Immature natural killer cell (primary cell): ENCODE measurements around the gene CTNNA2. TPM values are rescaled to one million over a fixed set of nuclear protein-coding genes. Genes with fewer than 3 reads are reported as not detected.

Source experiments
- DNase-seq, 3 donors: peaks; one replicate each; pipeline ENCODE4 v3.0.0; 2022; ENCODE audit warnings: mixed read lengths in 1 of 3
- H3K27ac Mint-ChIP-seq, 6 donors: one replicate each; pipeline ENCODE4 v1.8.0; 2020; ENCODE audit warnings: mixed read lengths in 6 of 6, mild to moderate bottlenecking in 5 of 6, inconsistent platforms in 4 of 6, moderate library complexity in 3 of 6
- H3K27me3 Mint-ChIP-seq, 3 donors: one replicate each; pipeline ENCODE4 v1.8.0; 2020 to 2021; ENCODE audit warnings: low read depth in 3 of 3, mild to moderate bottlenecking in 3 of 3, mixed read lengths in 3 of 3, moderate library complexity in 3 of 3, inconsistent platforms in 1 of 3
- H3K36me3 Mint-ChIP-seq, 3 donors: one replicate each; pipeline ENCODE4 v1.8.0; 2020; ENCODE audit warnings: mixed read lengths in 3 of 3, inconsistent platforms in 2 of 3, mild to moderate bottlenecking in 2 of 3
- H3K4me1 Mint-ChIP-seq, 2 donors: one replicate each; pipeline ENCODE4 v1.8.0; 2020; ENCODE audit warnings: inconsistent platforms in 2 of 2, mild to moderate bottlenecking in 2 of 2, mixed read lengths in 2 of 2, moderate library complexity in 1 of 2
- H3K4me3 Mint-ChIP-seq, 5 donors: one replicate each; pipeline ENCODE4 v1.8.0; 2020; ENCODE audit warnings: mild to moderate bottlenecking in 5 of 5, mixed read lengths in 5 of 5, inconsistent platforms in 3 of 5, moderate library complexity in 3 of 5
- H3K9me3 Mint-ChIP-seq, 6 donors: one replicate each; pipeline ENCODE4 v1.8.0; 2020; ENCODE audit warnings: mild to moderate bottlenecking in 6 of 6, mixed read lengths in 6 of 6, inconsistent platforms in 4 of 6, moderate library complexity in 3 of 6
- polyA plus RNA-seq, 3 donors: library from polyadenylated mRNA; unstranded; fragments of 300-500 nt; fragmentation: Illumina TruSeq; gene quantifications; one replicate each; pipeline ENCODE4 v1.2.3, GENCODE V29; 2021

CTNNA2 gene
- polyA plus RNA-seq, 3 donors from 2014 or later: not detected

DNA sequence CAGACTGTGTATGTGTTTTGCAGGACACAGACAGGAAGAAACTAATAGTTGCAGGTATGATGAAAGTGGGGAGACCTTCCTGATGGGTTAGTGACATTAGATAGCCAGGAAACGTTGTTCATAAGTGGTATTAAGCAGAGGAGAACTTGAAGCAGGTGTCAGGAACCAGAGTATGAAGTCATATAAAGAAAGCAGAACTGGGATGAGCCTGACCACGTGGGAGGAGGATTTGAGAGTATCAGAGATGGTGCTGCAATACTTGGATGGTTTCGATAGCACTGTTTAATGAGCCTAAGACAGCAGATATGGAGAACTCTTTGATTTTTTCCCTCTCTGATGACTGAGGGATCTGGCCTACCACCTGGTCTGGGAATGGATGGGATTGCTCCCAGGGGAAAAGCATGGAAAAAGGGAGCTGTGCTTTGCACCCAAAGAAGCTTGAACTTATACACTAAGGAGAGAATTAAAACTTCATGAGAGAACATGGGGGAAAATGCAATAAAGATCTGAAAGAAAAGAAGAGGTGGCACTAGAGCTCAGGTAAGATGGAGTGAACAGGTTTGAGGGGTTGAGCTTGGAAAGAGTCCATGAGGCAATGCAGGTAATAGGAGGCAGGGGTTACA lies 1017.7 kb downstream of the CTNNA2 start:
- no peak for DNase-seq
- Mint-ChIP-seq H3K27me3 (peaks cover 0 to 4% (median 0%) of the 10 kb centered on the region in 3 donors), H3K4me1 (no peaks in the 10 kb centered on the region), H3K4me3 (no peak overlapping the region), H3K36me3 (no peaks in the 10 kb centered on the region), H3K27ac (no peak overlapping the region), H3K9me3 (peaks cover 5 to 49% (median 12%) of the 10 kb centered on the region in 6 donors)

DNA sequence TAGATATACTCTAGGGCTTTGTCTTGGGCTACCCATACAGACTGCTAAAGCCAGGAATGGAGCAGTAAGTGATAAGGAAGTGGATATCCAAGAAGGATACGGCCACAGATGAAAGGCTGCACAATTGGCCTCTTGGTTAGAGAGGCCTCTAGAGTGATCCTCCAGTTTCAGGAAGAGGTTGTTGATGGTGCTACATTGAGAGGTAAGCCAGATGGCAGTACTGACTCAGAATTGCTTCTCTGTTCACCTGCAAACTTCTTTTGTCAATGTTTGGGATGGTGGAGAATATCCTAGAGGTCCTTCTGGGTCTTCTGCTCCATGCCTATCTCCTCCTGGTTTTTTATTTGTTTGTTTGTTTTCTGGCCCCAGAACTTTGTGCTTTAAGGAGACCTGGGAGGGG lies 1018.5 kb downstream of the CTNNA2 start:
- Mint-ChIP-seq H3K4me3 (no peak overlapping the region), H3K9me3 (peaks cover 5 to 47% (median 12%) of the 10 kb centered on the region in 6 donors), H3K27ac (no peak overlapping the region), H3K36me3 (no peaks in the 10 kb centered on the region), H3K4me1 (no peaks in the 10 kb centered on the region), H3K27me3 (peaks cover 0 to 4% (median 0%) of the 10 kb centered on the region in 3 donors)
- no peak for DNase-seq

DNA sequence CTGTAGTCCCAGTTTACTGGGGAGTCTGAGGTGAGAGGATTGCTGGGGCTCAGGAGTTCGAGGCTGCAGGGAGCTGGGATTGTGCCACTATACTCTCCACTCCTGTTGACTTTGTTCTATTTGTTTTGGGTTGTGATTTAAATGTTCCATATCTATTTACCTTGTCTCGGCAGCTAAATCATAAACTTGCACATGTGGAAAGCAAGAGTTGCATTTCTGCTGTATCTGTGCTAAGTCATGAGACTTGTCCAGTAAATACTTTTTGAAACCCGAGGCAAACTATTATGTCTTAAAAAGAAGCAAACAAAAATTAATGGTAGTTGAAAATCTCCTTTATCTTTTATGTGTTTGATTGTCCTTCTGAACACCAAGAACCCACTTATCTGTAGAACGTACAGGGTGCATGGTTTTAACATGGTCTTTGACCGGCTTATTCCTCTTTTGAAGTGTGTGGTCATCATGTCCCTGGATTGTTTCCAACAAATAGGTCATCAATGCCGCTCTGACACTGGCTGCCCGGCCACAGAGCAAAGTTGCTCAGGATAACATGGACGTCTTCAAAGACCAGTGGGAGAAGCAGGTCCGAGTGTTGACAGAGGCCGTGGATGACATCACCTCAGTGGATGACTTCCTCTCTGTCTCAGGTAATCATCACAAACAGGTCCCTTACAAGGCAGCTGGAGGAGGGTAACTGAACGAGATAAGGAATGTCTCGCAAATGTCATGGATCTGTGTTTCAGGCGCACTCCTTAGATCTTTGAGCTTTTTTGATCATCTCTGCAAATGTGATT lies 1032.8 kb downstream of the CTNNA2 start:
- Mint-ChIP-seq H3K4me3 (no peak overlapping the region), H3K27me3 (peaks cover 0 to 2% (median 0%) of the 10 kb centered on the region in 3 donors)

DNA sequence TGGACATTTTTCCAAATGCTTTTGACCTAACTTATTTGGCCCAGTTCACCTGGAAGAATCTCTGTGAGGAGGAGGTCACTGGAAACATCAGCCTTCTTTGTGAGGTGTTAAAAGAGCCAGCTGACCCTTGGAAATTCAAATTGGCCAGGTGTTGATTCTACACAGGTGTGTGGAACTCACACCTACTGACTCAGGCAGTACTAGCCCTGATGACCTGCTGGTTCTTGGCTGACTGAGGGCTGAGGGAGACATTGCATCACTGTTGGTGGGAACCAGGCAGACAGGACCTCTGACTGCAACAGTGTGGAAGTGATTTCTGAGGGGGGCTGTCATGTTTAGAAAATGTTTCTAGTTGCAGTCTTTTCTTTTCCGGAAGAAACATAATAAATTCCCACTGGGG lies 1033.9 kb downstream of the CTNNA2 start:
- peaks cover 7 to 67% (median 21%) of the 10 kb centered on the region in 6 donors for H3K9me3 Mint-ChIP-seq

More for the DNA sequence above, 1032.8 kb downstream of the CTNNA2 start:
- H3K27ac Mint-ChIP-seq: no peak overlapping the region
- peaks cover 7 to 69% (median 18%) of the 10 kb centered on the region in 6 donors for H3K9me3 Mint-ChIP-seq
- no peak for DNase-seq
- H3K36me3 Mint-ChIP-seq: peaks cover 0 to 3% (median 0%) of the 10 kb centered on the region in 3 donors
- H3K4me1 Mint-ChIP-seq: no peaks in the 10 kb centered on the region

DNA sequence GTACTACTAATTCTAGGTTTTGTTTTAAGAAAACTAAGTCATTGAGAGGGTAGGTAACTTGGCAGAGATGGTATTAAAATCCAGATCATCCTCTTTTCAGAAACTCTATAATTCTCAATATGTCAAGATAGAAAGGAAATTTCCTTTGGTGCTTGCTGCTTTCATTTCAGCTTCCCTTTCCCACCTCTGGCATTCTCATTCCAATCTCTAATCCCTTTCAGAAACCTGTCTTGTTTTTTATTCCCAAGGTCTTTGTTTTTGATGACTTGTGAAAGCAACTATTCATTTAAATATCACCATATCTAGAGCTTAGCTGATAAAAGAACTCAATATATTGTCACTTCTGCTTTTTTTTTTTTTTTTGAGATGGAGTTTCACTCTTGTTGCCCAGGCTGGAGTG lies 1034.5 kb downstream of the CTNNA2 start:
- peaks cover 7 to 65% (median 21%) of the 10 kb centered on the region in 6 donors for H3K9me3 Mint-ChIP-seq
- peaks cover 0 to 2% (median 0%) of the 10 kb centered on the region in 3 donors for H3K27me3 Mint-ChIP-seq
- H3K4me3 Mint-ChIP-seq: no peak overlapping the region
- H3K36me3 Mint-ChIP-seq: peaks cover 0 to 3% (median 0%) of the 10 kb centered on the region in 3 donors
- no peaks in the 10 kb centered on the region for H3K4me1 Mint-ChIP-seq
- DNase-seq: no peak
- no peak overlapping the region for H3K27ac Mint-ChIP-seq

More for the DNA sequence above, 1033.9 kb downstream of the CTNNA2 start:
- Mint-ChIP-seq H3K27ac (no peak overlapping the region), H3K4me3 (no peak overlapping the region), H3K27me3 (peaks cover 0 to 2% (median 0%) of the 10 kb centered on the region in 3 donors), H3K4me1 (no peaks in the 10 kb centered on the region), H3K36me3 (peaks cover 0 to 3% (median 0%) of the 10 kb centered on the region in 3 donors)
- DNase-seq: no peak

DNA sequence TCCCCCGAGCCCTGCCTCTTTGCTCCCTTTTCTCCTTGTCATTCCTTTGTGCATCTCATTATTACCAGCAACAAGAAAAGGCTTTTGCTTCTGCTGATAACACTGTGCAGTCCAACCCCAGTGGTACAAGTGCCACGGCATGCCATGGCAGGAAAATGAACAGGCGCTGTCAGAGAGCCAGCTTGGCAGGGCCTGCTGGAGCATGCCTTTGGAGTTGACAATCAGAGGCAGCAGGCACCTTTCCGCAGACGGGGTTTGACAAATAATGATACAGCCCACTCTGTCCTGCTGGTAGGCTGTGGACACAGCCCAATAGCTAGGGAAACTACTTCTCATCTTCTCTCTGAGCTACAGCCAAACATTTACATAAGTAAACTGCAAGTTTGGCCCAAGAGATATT lies 1035.6 kb downstream of the CTNNA2 start:
- no peak for DNase-seq
- Mint-ChIP-seq H3K9me3 (peaks cover 8 to 63% (median 21%) of the 10 kb centered on the region in 6 donors), H3K4me1 (no peaks in the 10 kb centered on the region), H3K36me3 (peaks cover 0 to 3% (median 0%) of the 10 kb centered on the region in 3 donors), H3K27ac (no peak overlapping the region), H3K27me3 (peaks cover 0 to 2% (median 0%) of the 10 kb centered on the region in 3 donors), H3K4me3 (no peak overlapping the region)

DNA sequence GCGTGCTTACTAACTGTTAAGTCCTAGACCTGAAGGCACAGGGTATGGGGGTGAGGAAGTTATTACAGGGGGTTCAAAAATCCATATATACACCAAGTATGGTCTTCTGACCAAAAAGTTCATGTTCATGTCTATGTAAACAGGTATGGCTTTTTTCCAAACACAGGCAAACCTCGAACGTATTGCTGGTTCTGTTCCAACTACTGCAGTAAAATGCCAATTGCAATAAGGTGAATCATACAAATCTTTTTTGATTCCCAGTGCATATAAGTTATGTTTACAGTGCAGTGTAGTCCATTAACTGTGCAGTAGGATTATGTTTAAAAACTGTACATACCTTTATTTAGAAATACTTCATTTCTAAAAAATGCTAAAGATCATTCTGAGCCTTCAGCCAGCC lies 1037.0 kb downstream of the CTNNA2 start:
- no peak overlapping the region for H3K4me3 Mint-ChIP-seq
- H3K9me3 Mint-ChIP-seq: peaks cover 10 to 62% (median 19%) of the 10 kb centered on the region in 6 donors
- no peak overlapping the region for H3K27ac Mint-ChIP-seq
- no peak for DNase-seq
- no peaks in the 10 kb centered on the region for H3K4me1 Mint-ChIP-seq
- H3K27me3 Mint-ChIP-seq: peaks cover 0 to 2% (median 0%) of the 10 kb centered on the region in 3 donors
- peaks cover 0 to 3% (median 0%) of the 10 kb centered on the region in 3 donors for H3K36me3 Mint-ChIP-seq

DNA sequence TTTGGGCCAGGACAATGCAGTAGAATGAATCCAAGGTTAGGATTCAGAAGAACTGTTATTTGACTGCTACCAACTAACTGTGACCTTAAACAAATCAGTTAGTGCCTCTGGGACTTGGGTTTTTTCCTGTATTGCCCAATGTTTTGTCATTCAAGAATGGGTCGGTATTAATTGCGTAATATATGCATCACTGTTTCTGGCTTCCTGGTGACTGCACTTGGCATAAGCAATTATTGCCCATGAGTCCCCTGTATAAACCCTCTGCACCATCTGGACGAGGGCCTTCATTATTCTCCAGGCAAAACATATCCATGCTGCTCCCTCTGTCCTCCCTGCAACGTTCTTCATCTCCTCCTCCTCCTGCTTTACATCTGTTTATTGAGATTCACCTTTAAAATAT lies 1047.5 kb downstream of the CTNNA2 start:
- Mint-ChIP-seq H3K36me3 (no peaks in the 10 kb centered on the region), H3K4me1 (no peaks in the 10 kb centered on the region), H3K27ac (no peak overlapping the region), H3K4me3 (no peak overlapping the region), H3K9me3 (peaks cover 11 to 55% (median 25%) of the 10 kb centered on the region in 6 donors), H3K27me3 (no peaks in the 10 kb centered on the region)
- DNase-seq: no peak

DNA sequence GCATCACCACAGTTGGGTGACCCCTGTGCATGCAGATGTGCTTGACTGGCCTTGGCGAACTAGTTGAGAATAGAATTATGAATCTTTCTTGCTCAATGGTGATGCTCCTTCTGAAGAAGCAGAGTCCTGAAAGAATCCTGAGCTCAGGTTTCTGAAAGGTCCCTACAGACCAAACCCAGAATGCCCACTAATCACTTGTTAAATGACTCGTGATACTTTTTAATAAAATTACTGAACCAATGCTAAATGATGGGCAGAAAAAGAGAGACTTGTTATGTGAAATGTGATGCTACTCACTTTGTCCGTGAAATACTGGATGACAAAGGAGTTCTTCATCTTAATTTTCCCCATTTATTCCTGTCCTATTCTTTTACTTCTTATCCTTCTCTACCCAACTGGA lies 1055.2 kb downstream of the CTNNA2 start:
- Mint-ChIP-seq H3K4me1 (no peaks in the 10 kb centered on the region), H3K9me3 (peaks cover 2 to 50% (median 28%) of the 10 kb centered on the region in 6 donors), H3K27me3 (peaks cover 0 to 2% (median 0%) of the 10 kb centered on the region in 3 donors), H3K4me3 (no peak overlapping the region), H3K36me3 (no peaks in the 10 kb centered on the region), H3K27ac (no peak overlapping the region)
- no peak for DNase-seq

DNA sequence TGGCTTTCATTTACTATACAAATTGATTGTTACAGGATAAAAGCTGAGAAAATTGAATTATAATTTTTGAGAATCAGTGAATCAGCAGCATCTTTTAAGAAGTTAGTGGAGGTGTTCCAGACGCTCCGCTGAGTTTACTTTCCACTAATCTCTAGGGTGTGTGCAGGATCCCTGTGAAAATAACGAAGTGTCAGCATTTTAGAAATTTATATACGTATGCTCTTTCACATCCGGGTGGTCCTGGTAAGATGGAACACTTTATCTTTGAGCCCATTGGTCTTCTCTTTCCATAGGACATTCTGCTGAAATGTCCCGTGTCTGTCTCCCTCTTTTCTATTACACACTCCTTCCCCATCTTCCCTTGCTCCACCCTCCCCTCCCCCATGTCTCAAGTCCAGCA lies 1060.3 kb downstream of the CTNNA2 start:
- no peak overlapping the region for H3K27ac Mint-ChIP-seq
- no peaks in the 10 kb centered on the region for H3K36me3 Mint-ChIP-seq
- H3K4me1 Mint-ChIP-seq: no peaks in the 10 kb centered on the region
- H3K4me3 Mint-ChIP-seq: no peak overlapping the region
- no peak for DNase-seq
- peaks cover 12 to 63% (median 28%) of the 10 kb centered on the region in 6 donors for H3K9me3 Mint-ChIP-seq
- H3K27me3 Mint-ChIP-seq: peaks cover 0 to 3% (median 0%) of the 10 kb centered on the region in 3 donors

DNA sequence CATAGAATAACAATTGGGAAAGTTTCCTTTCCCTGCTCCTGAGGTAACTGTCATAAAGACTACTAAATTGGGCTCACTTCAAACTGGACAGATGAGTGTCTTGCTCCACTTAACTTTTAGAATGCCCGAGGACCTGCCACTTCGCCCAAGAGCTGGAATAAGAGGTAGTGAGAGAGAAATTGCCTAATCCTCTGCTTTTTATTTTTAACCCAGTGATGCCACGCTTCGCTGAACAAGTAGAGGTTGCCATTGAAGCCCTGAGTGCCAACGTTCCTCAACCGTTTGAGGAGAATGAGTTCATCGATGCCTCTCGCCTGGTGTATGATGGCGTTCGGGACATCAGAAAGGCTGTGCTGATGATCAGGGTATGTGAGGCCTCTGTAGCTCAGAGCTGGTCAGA lies 1061.1 kb downstream of the CTNNA2 start:
- peaks cover 12 to 64% (median 27%) of the 10 kb centered on the region in 6 donors for H3K9me3 Mint-ChIP-seq
- no peak overlapping the region for H3K27ac Mint-ChIP-seq

DNA sequence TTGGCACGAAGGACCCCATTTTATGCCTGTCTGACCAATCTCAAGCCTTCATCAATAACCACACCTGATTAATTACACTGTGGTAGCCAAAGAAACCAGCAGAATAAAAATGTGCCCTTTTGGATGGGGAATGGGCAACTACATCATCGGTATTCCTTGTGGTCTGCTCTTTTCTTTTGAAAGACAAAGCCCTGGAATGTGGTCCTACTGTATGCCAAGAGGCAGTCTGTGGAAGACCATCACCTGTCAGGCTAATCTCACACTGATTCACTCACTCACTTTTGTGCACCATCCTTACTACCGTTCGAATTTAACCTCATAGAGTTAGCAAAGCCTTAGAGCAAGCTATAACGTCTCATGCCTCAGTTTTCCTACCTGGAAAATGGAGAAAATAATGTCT lies 1066.9 kb downstream of the CTNNA2 start:
- peaks cover 8 to 73% (median 19%) of the 10 kb centered on the region in 6 donors for H3K9me3 Mint-ChIP-seq
- H3K4me1 Mint-ChIP-seq: no peaks in the 10 kb centered on the region
- H3K27me3 Mint-ChIP-seq: peaks cover 0 to 1% (median 0%) of the 10 kb centered on the region in 3 donors
- no peak overlapping the region for H3K27ac Mint-ChIP-seq
- DNase-seq: no peak
- no peak overlapping the region for H3K4me3 Mint-ChIP-seq
- no peaks in the 10 kb centered on the region for H3K36me3 Mint-ChIP-seq

More for the DNA sequence above, 1061.1 kb downstream of the CTNNA2 start:
- H3K4me1 Mint-ChIP-seq: no peaks in the 10 kb centered on the region
- H3K36me3 Mint-ChIP-seq: no peaks in the 10 kb centered on the region
- H3K4me3 Mint-ChIP-seq: no peak overlapping the region
- DNase-seq: no peak
- peaks cover 0 to 3% (median 0%) of the 10 kb centered on the region in 3 donors for H3K27me3 Mint-ChIP-seq

DNA sequence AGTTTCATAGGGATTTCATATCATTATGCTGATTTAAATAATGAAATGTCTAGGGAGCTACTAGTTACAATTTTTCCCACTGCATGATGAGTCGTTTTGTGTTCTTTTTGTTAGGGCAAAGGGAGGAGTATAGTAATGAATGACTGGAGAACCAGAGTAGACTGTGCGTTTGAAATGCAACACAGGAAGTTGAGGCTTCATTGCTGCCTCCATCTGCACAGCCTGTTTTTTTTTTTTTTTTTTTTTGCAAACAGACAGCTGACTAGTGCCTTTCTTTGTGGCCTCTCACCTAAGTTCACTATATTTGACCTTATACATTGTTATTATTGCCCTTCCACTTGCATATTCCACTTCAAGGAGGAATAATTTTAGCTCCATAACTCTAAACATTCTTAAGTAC lies 1078.4 kb downstream of the CTNNA2 start:
- Mint-ChIP-seq H3K4me1 (no peaks in the 10 kb centered on the region), H3K9me3 (peaks cover 14 to 54% (median 32%) of the 10 kb centered on the region in 6 donors), H3K36me3 (no peaks in the 10 kb centered on the region), H3K27me3 (peaks cover 0 to 1% (median 0%) of the 10 kb centered on the region in 3 donors), H3K27ac (peak overlapping the region in 1 of 6 donors; percentile 49), H3K4me3 (no peak overlapping the region)
- DNase-seq: no peak

DNA sequence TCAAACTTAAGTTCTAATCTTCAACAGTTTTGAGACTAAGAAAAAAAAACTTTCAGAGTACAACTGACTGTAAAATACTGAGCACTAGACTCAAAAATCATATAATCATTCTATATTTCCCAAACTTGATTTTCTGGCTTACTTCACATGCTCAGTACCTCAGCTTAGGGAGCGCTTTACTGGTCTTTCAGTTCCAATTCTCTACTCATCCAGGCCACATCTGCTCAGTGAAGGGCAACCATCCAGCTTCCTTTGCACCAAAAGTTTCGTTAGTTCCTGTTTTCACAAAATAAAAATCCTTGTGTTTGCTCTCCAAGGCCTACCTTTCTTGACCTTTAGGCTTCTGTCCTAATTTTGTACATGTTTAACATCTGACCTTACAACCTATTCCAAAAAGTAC lies 1079.3 kb downstream of the CTNNA2 start:
- Mint-ChIP-seq H3K4me3 (no peak overlapping the region), H3K9me3 (peaks cover 14 to 59% (median 36%) of the 10 kb centered on the region in 6 donors), H3K27me3 (peaks cover 0 to 1% (median 0%) of the 10 kb centered on the region in 3 donors), H3K36me3 (peaks cover 0 to 4% (median 0%) of the 10 kb centered on the region in 3 donors), H3K4me1 (no peaks in the 10 kb centered on the region), H3K27ac (no peak overlapping the region)
- DNase-seq: no peak
